Thoracic aorta (tissue), 2 donors: ENCODE data around the gene AREL1. TPM values are rescaled to one million over a fixed set of nuclear protein-coding genes. Genes with fewer than 3 reads are reported as not detected.

Experiments
- ATAC-seq: fragments of 150-250 bp; one replicate; pipeline ENCODE4 v1.8.0; 2017; ENCODE audit warnings: low read depth; ENCODE audit not compliant: insufficient number of reproducible peaks, low FRiP score
- DNase-seq: peaks from one replicate; pipeline ENCODE4 v3.0.0-alpha.2; 2020; ENCODE audit warnings: low spot score
- H3K27ac ChIP-seq, 2 donors: fragments of 200-600 bp; sonication (generic); 1 replicate in 1 of 2; 2 replicates in 1 of 2; pipeline ENCODE4 v1.5.1; 2016; ENCODE audit warnings: mild to moderate bottlenecking in 2 of 2, moderate library complexity in 2 of 2
- H3K27me3 ChIP-seq: fragments of 200-600 bp; sonication (generic); replicated peaks from 2 replicates; pipeline ENCODE4 v1.6.0; 2016; ENCODE audit warnings: mild to moderate bottlenecking; ENCODE audit not compliant: insufficient read depth
- H3K36me3 ChIP-seq: fragments of 200-600 bp; sonication (generic); one replicate; pipeline ENCODE4 v1.5.1; 2016
- H3K4me1 ChIP-seq, 2 donors: fragments of 200-600 bp; sonication (generic); 1 replicate in 1 of 2; 2 replicates in 1 of 2; pipeline versions ENCODE4 v1.5.1 to v1.6.0; 2016; ENCODE audit warnings: low read depth in 2 of 2, mild to moderate bottlenecking in 1 of 2; ENCODE audit not compliant: control insufficient read depth in 1 of 2
- H3K4me3 ChIP-seq: fragments of 200-600 bp; sonication (generic); 2 replicates; pipeline ENCODE4 v1.5.1; 2016; ENCODE audit warnings: mild to moderate bottlenecking
- H3K9me3 ChIP-seq: fragments of 200-600 bp; sonication (generic); 2 replicates; pipeline ENCODE4 v1.5.1; 2016
- CTCF ChIP-seq: fragments of 200-600 bp; sonication (generic); IDR thresholded peaks from one replicate; pipeline ENCODE4 v1.5.1; 2019; ENCODE audit warnings: antibody characterized with exemption
- total RNA-seq, 2 donors: library from RNA; depleted of rRNA; stranded (reverse); fragments of >200 nt; gene quantifications; one replicate each; pipeline versions ENCODE4 v1.1.0 to v1.2.3, GENCODE V29; 2016

AREL1 gene
- total RNA-seq, 2 donors from 2014 or later = 29.6 to 51.4 TPM

GRCh38 chr14:74747237-74747636, 34.4 kb upstream of the AREL1 start:
- no peak overlapping the region for H3K27ac ChIP-seq
- DNase-seq (no peak), ATAC-seq (no peak)
- H3K36me3 ChIP-seq = no peaks in the 10 kb centered on the region
- no peaks in the 10 kb centered on the region for H3K4me1 ChIP-seq
- TF ChIP-seq CTCF = no peak
- no peaks in the 10 kb centered on the region for H3K27me3 ChIP-seq
- H3K9me3 ChIP-seq = no peaks in the 10 kb centered on the region
- H3K4me3 ChIP-seq = no peak overlapping the region

GRCh38 chr14:74739293-74740030, 26.6 kb upstream of the AREL1 start:
- Histone ChIP-seq H3K4me3 (no peak overlapping the region), H3K9me3 (no peaks in the 10 kb centered on the region), H3K36me3 (peaks cover 21% of the 10 kb centered on the region), H3K4me1 (no peaks in the 10 kb centered on the region), H3K27ac (no peak overlapping the region), H3K27me3 (no peaks in the 10 kb centered on the region)
- TF ChIP-seq CTCF = no peak
- DNase-seq (no peak), ATAC-seq (no peak)

- H3K36me3 ChIP-seq = peaks cover 25% of the 10 kb centered on the region
- TF ChIP-seq CTCF = no peak
- H3K4me3 ChIP-seq = no peak overlapping the region
These were observed 25.0 kb upstream of the AREL1 start for GRCh38 chr14:74737753-74738325.

GRCh38 chr14:74735125-74735524, 22.2 kb upstream of the AREL1 start:
- DNase-seq (no peak), ATAC-seq (no peak)
- H3K4me3 ChIP-seq = no peak overlapping the region
- H3K4me1 ChIP-seq = no peaks in the 10 kb centered on the region
- H3K36me3 ChIP-seq = peaks cover 25% of the 10 kb centered on the region
- H3K27me3 ChIP-seq = no peaks in the 10 kb centered on the region
- TF ChIP-seq CTCF = no peak
- H3K9me3 ChIP-seq = no peaks in the 10 kb centered on the region
- no peak overlapping the region for H3K27ac ChIP-seq

More at GRCh38 chr14:74737753-74738325, 25.0 kb upstream of the AREL1 start:
- Histone ChIP-seq H3K9me3 (no peaks in the 10 kb centered on the region), H3K27ac (no peak overlapping the region), H3K4me1 (no peaks in the 10 kb centered on the region), H3K27me3 (no peaks in the 10 kb centered on the region)
- ATAC-seq (no peak), DNase-seq (no peak)

GRCh38 chr14:74733221-74733620, 20.3 kb upstream of the AREL1 start:
- H3K4me3 ChIP-seq = no peak overlapping the region
- H3K4me1 ChIP-seq = no peaks in the 10 kb centered on the region
- H3K27me3 ChIP-seq = no peaks in the 10 kb centered on the region
- ATAC-seq = no peak
- DNase-seq = no peak
- H3K27ac ChIP-seq = no peak overlapping the region
- no peak for TF ChIP-seq CTCF
- H3K9me3 ChIP-seq = no peaks in the 10 kb centered on the region
- peaks cover 16% of the 10 kb centered on the region for H3K36me3 ChIP-seq
